PC-3 (cell line): Measurements from ENCODE around the gene AIG1. TPM values are rescaled to one million over a fixed set of nuclear protein-coding genes. Genes with fewer than 3 reads are reported as not detected.

Experiments
- ATAC-seq: fragments of 200-7000 bp; cut with Tn5 transposase; 2 replicates; pipeline ENCODE4 v1.9.1; 2020; ENCODE audit warnings: mild to moderate bottlenecking, moderate library complexity
- BruUV-seq: library from RNA; stranded (reverse); fragments of 400-500 nt; replicated peaks from 2 replicates; lab custom pipeline; 2021; lab: Mats Ljungman, UMichigan
- CTCF ChIA-PET: fragments of 300-600 bp; sonication (Branson Sonifier 250); formaldehyde crosslinking; loops from one replicate; lab custom pipeline; 2022; ENCODE audit warnings: antibody characterized with exemption; lab: Charles Lee
- POLR2A ChIA-PET: fragments of 300-600 bp; sonication (Branson Sonifier 250); formaldehyde crosslinking; loops from one replicate; lab custom pipeline; 2022; ENCODE audit warnings: antibody characterized with exemption; ENCODE audit not compliant: unreplicated experiment; lab: Charles Lee
- DNase-seq: peaks from one replicate; pipeline ENCODE4 v3.0.0-alpha.2; 2015
- H2AFZ ChIP-seq: fragments of 300-600 bp; sonication (generic); 2 replicates; pipeline ENCODE4 v1.6.0; 2016; ENCODE audit warnings: antibody characterized with exemption, low read length
- H3F3A ChIP-seq: fragments of 300-600 bp; sonication (generic); one replicate; pipeline ENCODE4 v1.6.0; 2017; ENCODE audit warnings: antibody characterized with exemption, low read length, control low read depth, mild to moderate bottlenecking; ENCODE audit not compliant: unreplicated experiment
- H3K27ac ChIP-seq: fragments of 300-600 bp; sonication (generic); 2 replicates; pipeline ENCODE4 v1.5.1; 2016; ENCODE audit warnings: mild to moderate bottlenecking, low read length
- H3K27me3 ChIP-seq: fragments of 300-600 bp; sonication (generic); 2 replicates; pipeline ENCODE4 v1.6.1; 2016; ENCODE audit warnings: low read length, mixed read lengths
- H3K36me3 ChIP-seq: fragments of 300-600 bp; sonication (generic); 2 replicates; pipeline ENCODE4 v1.6.1; 2016; ENCODE audit warnings: low read depth, mixed run types, low read length, mixed read lengths
- H3K4me1 ChIP-seq: fragments of 300-600 bp; sonication (generic); 2 replicates; pipeline ENCODE4 v1.5.1; 2016; ENCODE audit warnings: low read length; ENCODE audit not compliant: insufficient read depth
- H3K4me2 ChIP-seq: fragments of 300-600 bp; sonication (generic); 2 replicates; pipeline ENCODE4 v1.6.0; 2016; ENCODE audit warnings: low read length
- H3K4me3 ChIP-seq: fragments of 300-600 bp; sonication (generic); 2 replicates; pipeline ENCODE4 v1.5.1; 2016; ENCODE audit warnings: mild to moderate bottlenecking, low read length, mixed read lengths
- H3K79me2 ChIP-seq: fragments of 300-600 bp; sonication (generic); 2 replicates; pipeline ENCODE4 v1.6.1; 2017; ENCODE audit warnings: low read length, mixed read lengths
- H3K9ac ChIP-seq: fragments of 300-600 bp; sonication (generic); 2 replicates; pipeline ENCODE4 v1.6.0; 2016; ENCODE audit warnings: mild to moderate bottlenecking, low read length
- H3K9me2 ChIP-seq: fragments of 300-600 bp; sonication (generic); replicated peaks from 2 replicates; pipeline ENCODE4 v1.6.1; 2016; ENCODE audit warnings: mixed run types, low read length, mixed read lengths
- H3K9me3 ChIP-seq: fragments of 300-600 bp; sonication (generic); 2 replicates; pipeline ENCODE4 v1.6.1; 2016; ENCODE audit warnings: low read length, mixed read lengths
- H4K20me1 ChIP-seq: fragments of 300-600 bp; sonication (generic); 2 replicates; pipeline ENCODE4 v1.6.1; 2016; ENCODE audit warnings: low read length, mixed read lengths
- CTCF ChIP-seq: fragments of 300-600 bp; sonication (generic); conservative IDR thresholded peaks from 2 replicates; pipeline ENCODE4 v1.5.1; 2017; ENCODE audit warnings: antibody characterized with exemption, low read depth, mild to moderate bottlenecking, low read length
- EZH2 ChIP-seq: fragments of 300-600 bp; sonication (generic); IDR thresholded peaks from one replicate; pipeline ENCODE4 v1.6.1; 2017; ENCODE audit warnings: antibody characterized with exemption, mild to moderate bottlenecking, low read length; ENCODE audit not compliant: unreplicated experiment
- EZH2phosphoT487 ChIP-seq: fragments of 300-600 bp; sonication (generic); IDR thresholded peaks from 2 replicates; pipeline ENCODE4 v1.6.1; 2018; ENCODE audit warnings: mild to moderate bottlenecking, antibody characterized with exemption, low read length, borderline replicate concordance
- intact Hi-C: fragments of 100-400 bp; cut with micrococcal nuclease; formaldehyde crosslinking; loops from 2 replicates; pipeline ENCODE4 v1.9.0; 2023
- total RNA-seq: library from RNA; depleted of rRNA; stranded (reverse); fragments of >200 nt; gene quantifications from 2 replicates; pipeline ENCODE4 v1.2.3, GENCODE V29; 2014

Gene AIG1
- total RNA-seq, 1 experiment from 2014 or later, result 32.7 TPM

- no peaks in the 10 kb centered on the region for H3K4me1 ChIP-seq
- H3K79me2 ChIP-seq, result no peaks in the 10 kb centered on the region
- intact Hi-C loops, result no loop called here
- H3K4me3 ChIP-seq, result no peak overlapping the region
- CTCF ChIA-PET, result no interaction called here
- no peaks in the 10 kb centered on the region for H3K27me3 ChIP-seq
- H3K9me3 ChIP-seq, result no peaks in the 10 kb centered on the region
- ATAC-seq, result no peak
- TF ChIP-seq EZH2phosphoT487 (no peak), CTCF (no peak), EZH2 (no peak)
- BruUV-seq, result no TSS peak
- no peak overlapping the region for H3K4me2 ChIP-seq
- no peaks in the 10 kb centered on the region for H3F3A ChIP-seq
- no peaks in the 10 kb centered on the region for H3K36me3 ChIP-seq
- H3K27ac ChIP-seq, result no peak overlapping the region
- no peaks in the 10 kb centered on the region for H3K9me2 ChIP-seq
- H2AFZ ChIP-seq, result no peak overlapping the region
- POLR2A ChIA-PET, result no interaction called here
- H3K9ac ChIP-seq, result no peak overlapping the region
- no peak for DNase-seq
- no peaks in the 10 kb centered on the region for H4K20me1 ChIP-seq
These were observed 136.7 kb downstream of the AIG1 start for GRCh38 chr6:143197377-143197776.

GRCh38 chr6:143198312-143198711 is 137.6 kb downstream of the AIG1 start:
- Histone ChIP-seq H3K4me2 (no peak overlapping the region), H4K20me1 (no peaks in the 10 kb centered on the region), H3K9ac (no peak overlapping the region), H3K4me1 (no peaks in the 10 kb centered on the region), H3F3A (no peaks in the 10 kb centered on the region), H3K27ac (no peak overlapping the region), H2AFZ (no peak overlapping the region), H3K79me2 (no peaks in the 10 kb centered on the region), H3K9me3 (no peaks in the 10 kb centered on the region), H3K36me3 (no peaks in the 10 kb centered on the region), H3K9me2 (no peaks in the 10 kb centered on the region), H3K27me3 (no peaks in the 10 kb centered on the region), H3K4me3 (no peak overlapping the region)
- TF ChIP-seq EZH2phosphoT487, result no peak
- TF ChIP-seq CTCF, result no peak
- TF ChIP-seq EZH2, result no peak
- intact Hi-C loops, result no loop called here
- DNase-seq (no peak), ATAC-seq (no peak)
- POLR2A ChIA-PET, result no interaction called here
- CTCF ChIA-PET, result no interaction called here
- no TSS peak for BruUV-seq

DNA sequence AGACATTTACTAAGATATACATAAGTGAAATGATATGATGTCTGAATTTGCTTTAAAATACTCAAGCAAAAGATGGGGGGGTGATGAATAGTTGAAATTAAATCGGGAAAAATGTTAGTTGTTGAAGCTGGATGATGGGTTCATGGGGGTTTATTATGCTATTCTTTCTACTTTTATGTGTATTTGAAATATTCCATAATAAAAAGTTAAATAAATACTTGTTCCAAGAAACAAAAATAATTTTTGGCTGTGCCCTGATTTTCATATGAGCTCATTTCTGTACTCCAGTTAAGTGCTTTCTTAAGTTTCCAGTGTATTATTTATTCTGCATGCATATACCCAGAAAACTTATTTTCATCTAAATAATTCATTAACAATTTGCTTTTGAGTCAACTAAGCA is 138.6 kb downstream of the AIG1 start:
- Histone ChIP-seq H3K9ac (no peak overlapping the region), H3K9me2 (no peaks in the 10 kb centered on the region), H3K4me1 (no peaks in the 10 kb centered on the region), H3K27me3 (no peaks in the 10 kb centered on the region), H4K20me1 (no peaks in the 10 kb centered on the region), H3K4me3 (no peak overlapping the region), H2AFZ (no peak overlapping the region), H3K79me2 (no peaks in the 10 kb centered on the region), H3K4me2 (no peak overlapping the region), H3K9me3 (no peaks in the 10 kb centered on the region), H3F3A (no peaks in the 10 kb centered on the region), H3K36me3 (no peaks in the 10 kb centered on the region), H3K27ac (no peak overlapping the region)
- DNase-seq, result no peak
- ChIA-PET CTCF (no interaction called here), POLR2A (no interaction called here)
- no TSS peak for BruUV-seq
- TF ChIP-seq EZH2phosphoT487, result no peak
- TF ChIP-seq CTCF, result no peak
- no peak for TF ChIP-seq EZH2
- ATAC-seq, result no peak
- intact Hi-C loops, result no loop called here
